ENCODE measurements around the gene PADI2. TPM values are rescaled to one million over a fixed set of nuclear protein-coding genes. Genes with fewer than 3 reads are reported as not detected.

Gene PADI2
- total RNA-seq, 2 experiments from 2014 or later = not detected

DNA sequence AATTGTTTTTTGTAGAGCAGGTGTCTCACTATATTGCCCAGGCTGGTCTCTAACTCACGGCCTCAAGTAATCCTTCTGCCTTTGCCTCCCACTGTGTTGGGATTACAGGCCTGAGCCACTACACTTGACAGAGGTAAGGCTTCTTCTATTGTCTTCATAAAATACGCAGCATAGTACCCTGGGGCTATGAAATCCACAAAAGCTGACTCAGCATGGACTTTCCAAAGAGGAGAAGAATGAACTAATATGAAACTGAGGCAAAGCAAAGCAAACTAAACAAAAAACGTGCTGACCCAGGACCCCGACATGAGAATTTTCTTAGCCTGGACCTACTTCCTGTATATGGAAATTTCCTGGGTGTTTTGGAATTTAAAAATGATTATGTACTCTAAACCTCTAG, 89.0 kb downstream of the PADI2 start:
- Mint-ChIP-seq H3K4me3 (no peak overlapping the region), H3K4me1 (ENCODE audit: low read depth) (peaks cover 1% of the 10 kb centered on the region), H3K27me3 (no peaks in the 10 kb centered on the region), H3K36me3 (ENCODE audit: low read depth) (peaks cover 14% of the 10 kb centered on the region), H3K9me3 (no peaks in the 10 kb centered on the region), H3K27ac (peak overlapping the region; percentile 11)
- intact Hi-C loops (cut with micrococcal nuclease) = no loop called here
- DNase-seq (no peak), ATAC-seq (no peak)
- ChIA-PET CTCF (interaction anchor here (1.6 kb wide), 1 partner anchor 18 kb away, joined by 3 read pairs; no protein-coding TSS in a partner anchor), POLR2A (no interaction called here)
- TF ChIP-seq, protein P1, sequence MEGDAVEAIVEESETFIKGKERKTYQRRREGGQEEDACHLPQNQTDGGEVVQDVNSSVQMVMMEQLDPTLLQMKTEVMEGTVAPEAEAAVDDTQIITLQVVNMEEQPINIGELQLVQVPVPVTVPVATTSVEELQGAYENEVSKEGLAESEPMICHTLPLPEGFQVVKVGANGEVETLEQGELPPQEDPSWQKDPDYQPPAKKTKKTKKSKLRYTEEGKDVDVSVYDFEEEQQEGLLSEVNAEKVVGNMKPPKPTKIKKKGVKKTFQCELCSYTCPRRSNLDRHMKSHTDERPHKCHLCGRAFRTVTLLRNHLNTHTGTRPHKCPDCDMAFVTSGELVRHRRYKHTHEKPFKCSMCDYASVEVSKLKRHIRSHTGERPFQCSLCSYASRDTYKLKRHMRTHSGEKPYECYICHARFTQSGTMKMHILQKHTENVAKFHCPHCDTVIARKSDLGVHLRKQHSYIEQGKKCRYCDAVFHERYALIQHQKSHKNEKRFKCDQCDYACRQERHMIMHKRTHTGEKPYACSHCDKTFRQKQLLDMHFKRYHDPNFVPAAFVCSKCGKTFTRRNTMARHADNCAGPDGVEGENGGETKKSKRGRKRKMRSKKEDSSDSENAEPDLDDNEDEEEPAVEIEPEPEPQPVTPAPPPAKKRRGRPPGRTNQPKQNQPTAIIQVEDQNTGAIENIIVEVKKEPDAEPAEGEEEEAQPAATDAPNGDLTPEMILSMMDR (IDR thresholded peaks at IDR 0.05) = no peak

DNA sequence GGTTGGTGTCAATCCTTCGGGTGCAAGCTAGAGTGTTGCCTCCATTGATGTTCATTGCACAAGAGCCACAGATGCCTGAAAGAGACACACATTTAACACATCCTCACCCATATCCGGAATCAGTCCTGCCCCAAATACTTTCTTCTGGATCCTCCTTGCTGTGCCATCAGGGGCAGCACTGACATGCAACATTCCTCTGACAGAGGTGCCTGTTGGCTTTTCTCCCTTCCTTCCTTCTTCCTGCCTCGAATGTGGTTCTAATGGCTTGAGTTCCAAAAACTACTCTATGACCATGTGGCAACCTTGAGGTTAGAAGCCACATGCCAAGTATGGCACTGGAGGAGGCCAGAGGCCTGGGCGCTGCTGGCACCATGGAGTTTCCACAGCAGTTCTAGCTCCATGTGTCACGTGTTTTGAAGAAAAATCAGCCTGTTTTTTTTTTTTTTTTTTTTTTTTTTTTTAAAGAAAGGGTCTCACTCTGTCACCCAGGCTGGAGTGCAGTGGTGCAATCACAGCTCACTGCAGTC, 90.5 kb downstream of the PADI2 start:
- no peaks in the 10 kb centered on the region for H3K27me3 Mint-ChIP-seq
- peaks cover 16% of the 10 kb centered on the region for H3K36me3 Mint-ChIP-seq (ENCODE audit: low read depth)
- H3K4me3 Mint-ChIP-seq = no peak overlapping the region
- H3K4me1 Mint-ChIP-seq (ENCODE audit: low read depth) = no peaks in the 10 kb centered on the region
- ChIA-PET POLR2A (no interaction called here), CTCF (interaction anchor here (1.6 kb wide), 1 partner anchor 69 kb away, joined by 4 read pairs; no protein-coding TSS in a partner anchor)
- ATAC-seq (no peak), DNase-seq (no peak)
- no peaks in the 10 kb centered on the region for H3K9me3 Mint-ChIP-seq
- TF ChIP-seq, protein P1 (IDR thresholded peaks at IDR 0.05) = no peak
- intact Hi-C loops (cut with micrococcal nuclease) = no loop called here
- H3K27ac Mint-ChIP-seq = no peak overlapping the region

- H3K36me3 Mint-ChIP-seq (ENCODE audit: low read depth) = peaks cover 16% of the 10 kb centered on the region
- intact Hi-C loops (cut with micrococcal nuclease) = no loop called here
- no peak overlapping the region for H3K4me3 Mint-ChIP-seq
- no peak overlapping the region for H3K27ac Mint-ChIP-seq
- TF ChIP-seq, protein P1 (IDR thresholded peaks at IDR 0.05) = no peak
- DNase-seq (no peak), ATAC-seq (no peak)
- H3K4me1 Mint-ChIP-seq (ENCODE audit: low read depth) = no peaks in the 10 kb centered on the region
- POLR2A ChIA-PET = no interaction called here
- H3K9me3 Mint-ChIP-seq = no peaks in the 10 kb centered on the region
- CTCF ChIA-PET = interaction anchor here (0.9 to 1.6 kb wide), 3 partner anchors 18 to 68 kb away, joined by 3 to 4 read pairs (median 3); no protein-coding TSS in a partner anchor
- no peaks in the 10 kb centered on the region for H3K27me3 Mint-ChIP-seq
Measured at GRCh38 chr1:17027900-17028299, 91.4 kb downstream of the PADI2 start.

GRCh38 chr1:17027403-17027802, 91.8 kb downstream of the PADI2 start:
- CTCF ChIA-PET = interaction anchor here (0.9 to 1.0 kb wide), 2 partner anchors 19 to 20 kb away, joined by 3 read pairs; no protein-coding TSS in a partner anchor
- Mint-ChIP-seq H3K27me3 (no peaks in the 10 kb centered on the region), H3K9me3 (no peaks in the 10 kb centered on the region), H3K27ac (no peak overlapping the region), H3K36me3 (ENCODE audit: low read depth) (peaks cover 16% of the 10 kb centered on the region), H3K4me3 (no peak overlapping the region), H3K4me1 (ENCODE audit: low read depth) (no peaks in the 10 kb centered on the region)
- intact Hi-C loops (cut with micrococcal nuclease) = no loop called here
- POLR2A ChIA-PET = interaction anchor here (1.0 kb wide), 1 partner anchor 11 kb away, joined by 3 read pairs; no protein-coding TSS in a partner anchor
- DNase-seq (no peak), ATAC-seq (no peak)
- TF ChIP-seq, protein P1 (IDR thresholded peaks at IDR 0.05) = no peak

GRCh38 chr1:17024721-17025120, 94.5 kb downstream of the PADI2 start:
- POLR2A ChIA-PET = interaction anchor here (0.6 kb wide), 1 partner anchor 43 kb away, joined by 5 read pairs; no protein-coding TSS in a partner anchor
- Mint-ChIP-seq H3K9me3 (no peaks in the 10 kb centered on the region), H3K36me3 (ENCODE audit: low read depth) (peaks cover 24% of the 10 kb centered on the region), H3K27ac (peak overlapping the region; percentile 36), H3K4me3 (no peak overlapping the region), H3K27me3 (no peaks in the 10 kb centered on the region), H3K4me1 (ENCODE audit: low read depth) (no peaks in the 10 kb centered on the region)
- DNase-seq (no peak), ATAC-seq (no peak)
- TF ChIP-seq, protein P1 (IDR thresholded peaks at IDR 0.05) = no peak
- intact Hi-C loops (cut with micrococcal nuclease) = no loop called here
- CTCF ChIA-PET = no interaction called here
